D721Med (cell line): ENCODE measurements around the gene HOOK2.

Experiments
- DNase-seq: peaks from one replicate; pipeline ENCODE4 v3.0.0; 2011; ENCODE audit warnings: low spot score; ENCODE audit not compliant: insufficient read length
- FAIRE-seq: peaks from 2 replicates; lab custom pipeline; 2011; peaks lifted over from hg19 to GRCh38; lab: Jason Lieb, UNC
- TF ChIP-seq, protein P1 (sequence below): IDR thresholded peaks from 2 replicates; pipeline ENCODE4 v1.5.1; 2012; ENCODE audit warnings: mild to moderate bottlenecking, control low read depth; ENCODE audit not compliant: insufficient read depth; ENCODE audit errors: missing control alignments

The HOOK2 gene

DNA sequence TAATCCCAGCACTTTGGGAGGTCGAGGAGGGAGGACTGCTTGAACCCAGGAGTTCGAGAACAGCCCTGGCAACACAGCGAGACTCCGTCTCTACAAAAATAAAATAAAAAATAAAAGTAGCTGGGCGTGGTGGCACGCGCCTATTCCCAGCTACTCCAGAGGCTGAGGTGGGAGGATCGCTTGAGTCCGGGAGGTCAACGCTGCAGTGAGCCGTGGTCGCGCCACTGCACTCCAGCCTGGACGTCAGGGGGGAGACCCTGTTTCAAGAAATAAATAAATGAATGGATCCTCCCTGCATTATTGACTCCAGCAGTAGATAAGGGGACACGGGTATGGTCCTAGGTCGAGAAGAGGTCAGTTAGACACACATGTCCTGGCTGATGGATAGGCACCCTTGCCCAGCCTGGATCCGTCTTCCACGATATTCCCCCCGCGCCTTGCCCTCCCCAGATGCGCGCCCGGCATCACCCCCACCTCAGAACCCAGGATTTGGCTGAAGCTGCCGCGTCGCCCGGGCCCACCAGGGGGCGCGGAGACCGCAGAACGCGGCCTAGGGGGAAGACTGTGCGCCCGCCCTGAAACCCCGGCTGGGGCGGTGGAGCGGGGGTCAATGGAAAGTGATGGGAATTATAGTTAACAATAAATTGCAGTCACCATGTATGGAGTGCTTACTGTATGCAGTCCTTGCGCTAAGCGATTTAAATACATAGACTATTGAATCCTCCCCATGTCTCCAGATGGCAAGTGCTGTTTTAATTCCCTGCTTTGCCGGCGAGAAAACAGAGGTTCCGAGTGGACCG lies 2.1 kb upstream of the HOOK2 start:
- DNase-seq (no peak), FAIRE-seq (no peak)
- TF ChIP-seq, protein P1, sequence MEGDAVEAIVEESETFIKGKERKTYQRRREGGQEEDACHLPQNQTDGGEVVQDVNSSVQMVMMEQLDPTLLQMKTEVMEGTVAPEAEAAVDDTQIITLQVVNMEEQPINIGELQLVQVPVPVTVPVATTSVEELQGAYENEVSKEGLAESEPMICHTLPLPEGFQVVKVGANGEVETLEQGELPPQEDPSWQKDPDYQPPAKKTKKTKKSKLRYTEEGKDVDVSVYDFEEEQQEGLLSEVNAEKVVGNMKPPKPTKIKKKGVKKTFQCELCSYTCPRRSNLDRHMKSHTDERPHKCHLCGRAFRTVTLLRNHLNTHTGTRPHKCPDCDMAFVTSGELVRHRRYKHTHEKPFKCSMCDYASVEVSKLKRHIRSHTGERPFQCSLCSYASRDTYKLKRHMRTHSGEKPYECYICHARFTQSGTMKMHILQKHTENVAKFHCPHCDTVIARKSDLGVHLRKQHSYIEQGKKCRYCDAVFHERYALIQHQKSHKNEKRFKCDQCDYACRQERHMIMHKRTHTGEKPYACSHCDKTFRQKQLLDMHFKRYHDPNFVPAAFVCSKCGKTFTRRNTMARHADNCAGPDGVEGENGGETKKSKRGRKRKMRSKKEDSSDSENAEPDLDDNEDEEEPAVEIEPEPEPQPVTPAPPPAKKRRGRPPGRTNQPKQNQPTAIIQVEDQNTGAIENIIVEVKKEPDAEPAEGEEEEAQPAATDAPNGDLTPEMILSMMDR = peak; percentile 84

GRCh38 chr19:12773571-12773970 lies 1.8 kb downstream of the HOOK2 start:
- TF ChIP-seq, protein P1 = peak; percentile 28
- no peak for DNase-seq
- no peak for FAIRE-seq

DNA sequence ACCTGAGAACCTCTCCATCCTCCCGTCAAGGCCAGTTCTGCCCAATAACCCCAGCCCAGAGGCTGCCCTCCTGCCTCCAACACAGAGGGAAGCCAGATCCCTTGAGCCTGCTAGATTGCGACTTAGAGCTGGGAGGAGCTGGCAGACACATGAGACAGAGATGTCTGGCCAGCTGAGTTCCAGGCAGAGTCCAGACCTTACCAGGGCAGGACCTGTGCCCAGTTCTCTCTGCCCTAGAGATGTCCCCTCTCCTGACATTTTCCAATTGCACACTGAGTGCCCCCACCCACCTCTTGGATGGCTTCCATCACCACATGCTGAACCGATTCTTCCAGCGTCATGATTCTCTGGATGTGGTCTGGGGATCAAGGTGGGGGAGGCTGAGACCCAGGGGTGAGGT lies 3.0 kb downstream of the HOOK2 start:
- TF ChIP-seq, protein P1 = no peak
- DNase-seq (no peak), FAIRE-seq (no peak)

DNA sequence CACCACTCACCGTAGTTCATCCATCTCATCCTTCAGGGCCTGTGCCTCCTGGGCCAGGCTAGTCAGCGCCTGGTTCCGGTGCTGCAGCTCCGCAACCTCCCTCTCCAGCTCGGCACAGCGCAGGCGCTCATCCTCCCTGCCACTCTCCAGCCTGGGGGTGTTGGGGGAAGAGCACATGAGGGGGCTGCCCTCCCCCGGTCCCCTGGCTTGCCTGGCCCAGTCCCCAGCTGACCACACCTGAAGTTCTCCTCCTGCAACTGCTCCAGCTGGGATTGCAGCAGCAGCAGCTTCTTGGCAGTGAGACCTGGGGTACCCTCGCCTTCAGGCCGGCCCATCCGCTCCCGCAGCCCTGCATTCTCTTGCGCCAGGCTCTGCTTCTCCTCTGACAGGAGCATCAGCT lies 4.4 kb downstream of the HOOK2 start:
- DNase-seq (no peak), FAIRE-seq (no peak)
- TF ChIP-seq, protein P1 = no peak

- FAIRE-seq (no peak), DNase-seq (peak; percentile 96)
- TF ChIP-seq, protein P1 = no peak
Measured at GRCh38 chr19:12769689-12770088, 5.7 kb downstream of the HOOK2 start.

DNA sequence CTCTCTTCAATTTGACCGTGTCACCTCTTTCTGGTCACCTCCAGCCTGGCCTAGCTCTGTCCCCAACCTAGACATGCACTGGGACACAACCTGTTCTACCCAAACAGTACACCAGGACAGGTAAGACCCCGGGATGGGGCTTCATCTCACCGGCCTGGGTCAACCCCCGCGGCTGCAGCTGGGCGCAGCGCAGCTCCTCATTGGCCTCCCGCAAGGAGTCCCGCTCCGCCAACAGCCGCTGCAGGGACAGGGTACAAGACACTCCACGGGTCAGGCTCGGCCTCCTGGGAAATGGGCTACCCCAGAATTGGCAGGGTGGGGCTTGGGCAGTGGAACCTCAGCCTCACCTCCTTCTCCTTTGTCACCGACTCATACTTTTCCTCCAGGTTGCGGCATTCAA lies 7.7 kb downstream of the HOOK2 start:
- TF ChIP-seq, protein P1 = no peak
- no peak for DNase-seq
- no peak for FAIRE-seq

DNA sequence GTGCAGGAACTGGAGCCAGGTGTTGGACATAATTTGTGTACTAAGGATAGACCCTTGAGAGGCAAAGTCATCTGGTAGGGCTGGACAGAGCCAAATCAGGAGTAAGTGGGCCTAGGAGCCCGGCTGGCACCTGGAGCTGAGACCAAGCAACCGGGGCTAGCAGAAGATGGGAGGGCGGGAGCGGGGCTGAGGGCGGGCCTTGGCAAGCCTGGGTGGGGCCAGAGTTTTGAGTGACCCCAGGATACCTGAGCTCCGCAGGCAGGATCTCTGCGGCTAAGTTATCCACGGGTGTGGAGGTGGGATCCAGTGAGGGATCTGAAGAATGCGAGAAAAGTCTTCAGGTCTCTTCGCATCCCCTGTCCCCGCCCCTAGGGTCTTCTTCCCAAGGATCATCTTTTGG lies 8.2 kb downstream of the HOOK2 start:
- DNase-seq (no peak), FAIRE-seq (no peak)

More for the DNA sequence above, 8.2 kb downstream of the HOOK2 start:
- TF ChIP-seq, protein P1 = no peak
